ENCODE results near the gene BRMS1L. TPM values are rescaled to one million over a fixed set of nuclear protein-coding genes. Genes with fewer than 3 reads are reported as not detected.

Gene BRMS1L
- total RNA-seq, 2 experiments from 2014 or later = 4.3 to 5.5 TPM

DNA sequence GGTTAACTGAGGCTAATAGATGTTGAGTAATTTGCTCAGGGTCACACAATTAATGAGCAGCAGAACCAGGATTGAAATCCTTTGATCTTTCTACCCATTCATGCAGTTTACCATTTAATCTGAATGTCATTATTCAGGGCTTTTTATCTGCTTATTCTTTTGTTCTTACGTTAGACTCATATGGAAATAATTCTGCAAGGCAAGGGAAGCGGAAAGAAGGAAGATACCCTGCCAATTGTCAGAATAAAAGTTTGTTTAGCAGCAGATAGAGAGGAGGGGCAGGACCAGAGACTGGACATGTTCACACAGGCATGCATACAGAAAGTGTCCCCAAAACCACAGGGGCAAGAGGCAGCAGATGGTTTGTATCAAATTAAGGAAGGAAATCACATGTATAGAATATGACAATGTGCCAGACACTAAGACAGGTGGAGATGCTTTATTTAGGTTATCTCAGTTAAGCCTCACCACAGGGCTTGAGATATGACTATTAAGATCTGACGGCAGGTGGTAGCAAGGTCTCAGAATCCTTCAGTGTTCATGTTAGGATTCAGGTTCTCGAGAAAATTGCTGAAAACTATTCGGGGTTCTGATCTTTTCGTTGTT lies 29.8 kb downstream of the BRMS1L start:
- Mint-ChIP-seq H3K4me1 (ENCODE audit: low read depth) (no peaks in the 10 kb centered on the region), H3K27me3 (no peaks in the 10 kb centered on the region), H3K27ac (no peak overlapping the region), H3K36me3 (ENCODE audit: low read depth) (peaks cover 14% of the 10 kb centered on the region), H3K9me3 (peaks cover 3% of the 10 kb centered on the region), H3K4me3 (no peak overlapping the region)
- intact Hi-C loops (cut with micrococcal nuclease) = no loop called here
- CTCF ChIA-PET = interaction anchor here (2.3 kb wide), 1 partner anchor 213 kb away, joined by 10 read pairs; no protein-coding TSS in a partner anchor
- POLR2A ChIA-PET = no interaction called here
- no peak for ATAC-seq
- TF ChIP-seq, protein P1, sequence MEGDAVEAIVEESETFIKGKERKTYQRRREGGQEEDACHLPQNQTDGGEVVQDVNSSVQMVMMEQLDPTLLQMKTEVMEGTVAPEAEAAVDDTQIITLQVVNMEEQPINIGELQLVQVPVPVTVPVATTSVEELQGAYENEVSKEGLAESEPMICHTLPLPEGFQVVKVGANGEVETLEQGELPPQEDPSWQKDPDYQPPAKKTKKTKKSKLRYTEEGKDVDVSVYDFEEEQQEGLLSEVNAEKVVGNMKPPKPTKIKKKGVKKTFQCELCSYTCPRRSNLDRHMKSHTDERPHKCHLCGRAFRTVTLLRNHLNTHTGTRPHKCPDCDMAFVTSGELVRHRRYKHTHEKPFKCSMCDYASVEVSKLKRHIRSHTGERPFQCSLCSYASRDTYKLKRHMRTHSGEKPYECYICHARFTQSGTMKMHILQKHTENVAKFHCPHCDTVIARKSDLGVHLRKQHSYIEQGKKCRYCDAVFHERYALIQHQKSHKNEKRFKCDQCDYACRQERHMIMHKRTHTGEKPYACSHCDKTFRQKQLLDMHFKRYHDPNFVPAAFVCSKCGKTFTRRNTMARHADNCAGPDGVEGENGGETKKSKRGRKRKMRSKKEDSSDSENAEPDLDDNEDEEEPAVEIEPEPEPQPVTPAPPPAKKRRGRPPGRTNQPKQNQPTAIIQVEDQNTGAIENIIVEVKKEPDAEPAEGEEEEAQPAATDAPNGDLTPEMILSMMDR (IDR thresholded peaks at IDR 0.05) = no peak
- no peak for DNase-seq

DNA sequence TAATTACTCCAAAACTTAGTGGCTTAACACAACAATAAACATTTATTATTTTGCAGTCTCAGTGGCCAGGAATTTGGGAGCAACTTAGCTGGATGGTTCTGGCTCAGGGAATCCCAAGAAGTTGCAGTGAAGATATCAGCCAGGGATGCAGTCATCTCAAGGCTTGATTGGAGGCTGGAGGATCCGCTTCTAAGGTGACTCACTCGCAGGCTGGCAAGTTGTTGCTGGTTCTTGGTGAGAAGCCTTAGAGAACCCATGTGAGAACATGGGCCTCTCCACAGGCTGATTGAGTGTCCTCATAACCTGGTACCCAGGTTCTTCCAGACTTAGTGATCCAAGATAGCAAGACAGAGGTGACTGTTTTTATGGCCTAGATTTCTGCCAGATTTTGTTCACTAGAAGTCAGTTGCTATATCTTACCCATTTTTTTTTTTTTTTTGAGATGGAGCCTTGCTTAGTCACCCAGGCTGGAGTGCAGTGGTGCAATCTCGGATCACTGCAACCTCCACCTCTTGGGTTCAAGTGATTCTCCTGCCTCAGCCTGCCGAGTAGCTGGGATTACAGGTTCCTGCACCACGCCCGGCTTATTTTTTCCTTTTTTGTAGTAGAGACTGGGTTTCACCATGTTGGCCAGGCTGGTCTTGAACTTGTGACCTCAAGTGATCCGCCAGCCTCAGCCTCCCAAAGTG lies 32.5 kb downstream of the BRMS1L start:
- ChIA-PET POLR2A (interaction anchor here (1.2 kb wide), 1 partner anchor 131 kb away, joined by 3 read pairs; no protein-coding TSS in a partner anchor), CTCF (no interaction called here)
- TF ChIP-seq, protein P1 (IDR thresholded peaks at IDR 0.05) = no peak
- H3K9me3 Mint-ChIP-seq = no peaks in the 10 kb centered on the region
- H3K27ac Mint-ChIP-seq = no peak overlapping the region
- H3K4me1 Mint-ChIP-seq (ENCODE audit: low read depth) = no peaks in the 10 kb centered on the region
- intact Hi-C loops (cut with micrococcal nuclease) = no loop called here
- H3K4me3 Mint-ChIP-seq = no peak overlapping the region
- DNase-seq (no peak), ATAC-seq (no peak)
- no peaks in the 10 kb centered on the region for H3K27me3 Mint-ChIP-seq
- H3K36me3 Mint-ChIP-seq (ENCODE audit: low read depth) = peaks cover 3% of the 10 kb centered on the region

DNA sequence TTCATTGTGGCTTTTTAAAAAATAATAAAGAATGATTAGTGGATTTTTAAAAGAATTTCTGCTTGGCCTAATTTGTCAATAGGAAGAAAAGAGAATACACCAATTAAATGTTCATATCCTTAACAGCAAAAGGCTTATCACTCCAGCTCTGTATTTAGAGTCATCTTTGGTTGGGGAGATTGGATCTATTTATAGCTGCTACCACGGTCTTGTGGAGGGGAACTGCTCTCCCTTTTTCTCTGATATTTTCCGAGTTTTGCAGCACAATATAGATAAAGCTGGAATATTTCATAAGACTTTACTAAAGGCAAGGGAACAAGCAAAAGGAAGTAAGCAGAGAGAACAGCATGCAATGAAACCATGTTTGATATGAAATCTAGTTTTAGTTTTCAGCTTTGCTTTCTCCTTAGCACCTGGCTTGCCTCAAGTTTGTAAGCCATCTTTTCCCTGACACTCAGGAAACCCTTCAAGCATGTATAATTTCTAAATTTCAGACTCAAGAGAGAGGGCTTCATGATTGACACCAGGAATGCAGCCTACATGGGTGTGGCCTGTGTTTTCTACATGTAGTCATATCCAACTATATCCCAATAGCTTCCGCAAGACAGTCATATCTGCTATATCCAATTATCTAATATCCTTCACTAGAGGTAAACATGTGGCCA lies 35.2 kb downstream of the BRMS1L start:
- ATAC-seq (no peak), DNase-seq (no peak)
- no peaks in the 10 kb centered on the region for H3K4me1 Mint-ChIP-seq (ENCODE audit: low read depth)
- H3K27me3 Mint-ChIP-seq = no peaks in the 10 kb centered on the region
- POLR2A ChIA-PET = no interaction called here
- TF ChIP-seq, protein P1 (IDR thresholded peaks at IDR 0.05) = no peak
- H3K9me3 Mint-ChIP-seq = no peaks in the 10 kb centered on the region
- H3K27ac Mint-ChIP-seq = no peak overlapping the region
- CTCF ChIA-PET = no interaction called here
- intact Hi-C loops (cut with micrococcal nuclease) = no loop called here
- H3K36me3 Mint-ChIP-seq (ENCODE audit: low read depth) = peaks cover 12% of the 10 kb centered on the region
- H3K4me3 Mint-ChIP-seq = no peak overlapping the region

DNA sequence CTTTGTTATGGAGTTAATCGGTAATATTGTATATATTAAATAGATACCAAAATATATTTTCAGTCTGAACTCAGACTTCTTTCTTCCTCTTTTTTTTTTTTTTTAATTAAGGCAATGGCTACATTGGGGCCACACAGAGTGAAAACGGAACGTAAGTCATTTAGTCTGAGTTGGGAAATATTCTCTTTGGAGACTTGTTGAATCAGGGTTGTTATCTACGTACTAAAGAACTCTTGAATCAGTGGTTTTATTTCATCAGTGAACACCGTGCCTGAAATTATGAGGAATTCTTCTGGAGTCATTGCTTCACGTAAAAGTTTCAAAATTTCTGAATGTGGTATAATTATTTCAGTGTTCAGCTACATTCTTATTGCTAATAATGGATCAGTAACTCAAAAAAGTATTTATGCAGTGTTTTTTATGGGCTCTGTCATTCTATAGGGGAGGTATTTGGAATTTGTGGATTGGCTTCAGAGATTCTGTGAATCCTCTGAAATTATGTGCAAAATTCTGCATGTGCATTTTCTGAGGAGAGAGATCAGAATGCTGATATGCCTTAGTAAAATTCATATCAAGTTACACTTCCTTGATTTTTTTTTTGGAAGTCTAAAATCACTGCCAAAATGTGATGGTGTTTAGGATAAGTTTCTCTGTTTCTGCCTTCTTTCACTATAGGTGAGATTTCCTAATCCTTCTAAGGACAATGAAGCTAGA lies 39.6 kb downstream of the BRMS1L start:
- Mint-ChIP-seq H3K36me3 (ENCODE audit: low read depth) (peaks cover 12% of the 10 kb centered on the region), H3K27me3 (no peaks in the 10 kb centered on the region), H3K9me3 (no peaks in the 10 kb centered on the region), H3K4me3 (no peak overlapping the region), H3K4me1 (ENCODE audit: low read depth) (no peaks in the 10 kb centered on the region), H3K27ac (no peak overlapping the region)
- CTCF ChIA-PET = interaction anchor here (0.8 to 1.4 kb wide), 2 partner anchors 11 to 16 kb away, joined by 3 read pairs; no protein-coding TSS in a partner anchor
- POLR2A ChIA-PET = no interaction called here
- DNase-seq (no peak), ATAC-seq (no peak)
- TF ChIP-seq, protein P1 (IDR thresholded peaks at IDR 0.05) = no peak
- intact Hi-C loops (cut with micrococcal nuclease) = no loop called here

All from activated CD8-positive, alpha-beta T cell treated with anti-CD3 and anti-CD28 coated beads for 36 hours (primary cell).